Activated CD4-positive, alpha-beta T cell treated with anti-CD3 and anti-CD28 coated beads for 4 hours (primary cell): ENCODE results near the gene SPR.
"Not testable (repeated sequence)": the region's sequence is repeated elsewhere in the genome, so short reads cannot be mapped to it uniquely, and the experiment has no call there.

Experiments
- DNase-seq, 2 donors: peaks; one replicate each; pipeline ENCODE4 v3.0.0-alpha.2; 2020

SPR gene

GRCh38 chr2:72889991-72890390 is 2.8 kb downstream of the SPR start:
- DNase-seq, result no peak

DNA sequence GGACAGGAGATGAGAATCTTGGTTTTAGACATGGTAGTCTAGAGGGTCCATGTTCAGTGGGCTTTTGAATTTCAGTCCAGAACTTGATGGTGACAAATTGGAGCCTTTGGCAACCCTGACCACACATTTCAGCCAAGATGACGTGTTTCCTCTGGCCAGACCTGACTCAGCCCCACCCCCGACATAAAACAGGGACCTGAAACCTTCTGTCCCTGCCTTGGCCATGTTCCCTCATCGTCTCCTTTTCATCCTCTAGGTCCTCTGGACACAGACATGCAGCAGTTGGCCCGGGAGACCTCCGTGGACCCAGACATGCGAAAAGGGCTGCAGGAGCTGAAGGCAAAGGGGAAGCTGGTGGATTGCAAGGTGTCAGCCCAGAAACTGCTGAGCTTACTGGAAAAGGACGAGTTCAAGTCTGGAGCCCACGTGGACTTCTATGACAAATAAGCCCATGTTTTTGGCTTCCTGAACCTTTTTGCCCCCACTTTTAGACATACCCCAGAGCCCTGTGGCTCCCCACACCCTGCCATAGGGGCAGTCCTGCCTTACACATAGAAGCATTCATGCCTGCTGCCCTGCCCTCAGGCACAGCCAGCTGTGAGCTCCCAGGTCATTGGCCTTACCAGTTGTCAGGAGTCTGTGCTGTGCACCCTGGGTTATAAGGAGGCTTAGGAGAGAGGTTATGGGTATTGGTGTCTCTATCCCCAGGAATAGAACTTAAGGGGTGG is 4.0 kb downstream of the SPR start:
- DNase-seq, result no peak

- DNase-seq, result peak; percentile 41 to 42
These were observed 5.4 kb downstream of the SPR start for GRCh38 chr2:72892506-72893173.

- DNase-seq, result no peak
These were observed 6.5 kb downstream of the SPR start for GRCh38 chr2:72893594-72894319.

- DNase-seq, result no peak
These were observed 7.3 kb downstream of the SPR start for GRCh38 chr2:72894514-72894913.

DNA sequence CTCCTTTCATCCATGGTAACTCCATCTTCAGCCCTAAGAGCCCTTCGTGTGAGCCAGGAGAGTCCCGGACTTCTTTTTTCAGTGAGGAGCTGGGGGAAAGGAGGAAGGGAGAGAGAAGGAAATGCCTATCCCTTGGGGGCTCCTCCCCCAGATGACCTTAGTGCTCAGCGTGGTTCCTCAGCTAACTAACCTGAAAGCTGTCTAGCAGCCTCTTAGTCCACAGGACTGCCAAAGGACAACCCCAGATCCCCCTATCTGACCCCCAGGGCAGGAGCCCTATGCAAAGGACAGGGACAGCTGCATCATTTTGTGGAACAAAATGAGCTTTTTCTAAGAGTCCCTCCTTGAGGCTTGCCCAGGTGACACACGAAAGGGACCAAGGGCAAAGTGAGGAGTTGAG is 7.9 kb downstream of the SPR start:
- DNase-seq, result no peak

DNA sequence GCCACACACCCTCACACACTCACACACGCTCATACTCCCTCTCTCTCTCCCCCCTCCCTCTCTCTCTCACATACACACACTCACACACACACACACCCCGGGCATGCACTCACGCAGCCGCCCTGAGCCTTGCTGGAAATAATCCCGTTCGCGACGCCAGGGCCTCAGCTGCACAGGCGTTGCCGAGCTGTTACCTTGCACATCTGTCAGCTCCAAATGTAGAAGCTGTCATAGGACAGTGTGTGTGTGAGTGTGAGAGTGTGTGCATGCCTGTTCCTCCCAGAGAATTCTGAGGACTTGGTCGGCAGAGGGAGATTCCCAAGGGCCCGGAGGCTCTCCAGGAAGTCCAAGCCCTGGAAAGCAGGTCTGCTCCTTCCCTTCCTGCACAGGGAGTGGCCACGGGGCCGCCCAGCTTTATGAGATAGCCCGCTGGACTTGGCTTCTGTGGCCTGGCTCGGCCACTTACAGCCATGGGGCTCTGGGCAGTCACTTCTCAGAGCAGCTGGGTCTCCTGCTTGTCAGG is 8.6 kb downstream of the SPR start:
- DNase-seq, result no peak

DNA sequence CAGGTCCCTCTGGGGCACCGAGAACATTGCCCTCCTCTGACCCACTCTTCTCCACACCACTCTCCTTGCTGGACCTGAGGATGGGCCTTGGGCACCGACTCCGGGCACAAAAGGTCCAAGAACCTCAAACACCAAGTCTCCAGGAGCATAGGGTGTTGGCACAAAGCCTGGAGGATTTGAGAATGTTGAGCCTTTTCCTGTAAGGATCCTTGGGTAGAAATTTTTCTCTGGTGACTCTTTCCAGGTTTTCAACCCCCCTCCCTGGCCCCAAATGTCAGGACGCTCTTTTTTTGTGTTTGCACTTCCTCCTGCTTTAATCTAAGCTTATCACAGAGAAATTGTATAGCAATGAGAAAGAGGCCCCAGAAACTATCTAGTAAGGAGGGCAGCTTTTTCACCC is 9.2 kb downstream of the SPR start:
- DNase-seq, result no peak

GRCh38 chr2:72897785-72898584 is 10.8 kb downstream of the SPR start:
- no peak for DNase-seq

DNA sequence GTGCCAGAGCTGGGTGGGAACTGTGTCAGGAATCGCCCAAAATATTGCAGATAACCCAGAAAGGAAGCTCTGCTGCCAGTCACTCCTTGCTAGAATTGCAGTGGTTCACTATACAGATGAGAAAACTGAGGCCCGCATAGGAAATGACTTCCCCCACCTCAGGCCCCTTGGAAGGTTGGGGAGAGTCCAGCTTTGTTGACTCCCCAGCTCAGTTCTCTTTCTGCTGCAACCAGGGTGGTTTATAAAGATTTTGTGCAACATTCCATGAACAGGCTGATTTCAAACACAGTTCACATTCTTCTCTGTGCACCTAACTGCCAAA is 11.3 kb downstream of the SPR start:
- DNase-seq, result no peak

DNA sequence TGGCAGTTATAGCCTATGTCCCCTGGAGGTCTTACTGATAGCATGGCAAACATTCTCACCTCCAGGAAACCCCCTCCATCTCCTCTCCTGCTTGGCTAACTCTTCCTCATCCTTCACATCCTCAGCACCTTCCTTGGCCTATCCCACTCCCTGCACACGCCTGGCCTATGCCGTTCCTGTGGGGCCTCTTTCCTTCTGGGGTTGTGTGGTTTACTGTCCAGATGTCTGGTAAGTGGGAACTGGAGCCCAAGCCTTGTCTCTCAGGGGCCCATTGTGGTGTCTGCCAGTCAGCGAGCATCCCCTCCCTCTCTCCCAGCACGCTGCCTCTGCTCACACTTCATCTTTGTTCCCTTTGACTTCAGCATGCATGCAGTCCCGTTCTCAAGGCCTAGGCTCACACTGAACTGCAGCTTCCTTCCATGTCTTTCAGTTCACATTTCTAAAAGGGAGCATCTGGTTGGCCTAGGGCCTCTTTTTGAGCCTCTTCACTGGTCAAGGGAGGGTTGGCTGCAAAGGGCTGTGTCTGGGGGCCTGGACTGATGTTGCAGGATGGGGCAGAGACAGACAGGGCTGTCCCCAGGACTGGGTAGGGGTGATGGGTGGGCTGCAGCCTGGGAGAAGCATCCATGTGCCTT is 13.1 kb downstream of the SPR start:
- no peak for DNase-seq

DNA sequence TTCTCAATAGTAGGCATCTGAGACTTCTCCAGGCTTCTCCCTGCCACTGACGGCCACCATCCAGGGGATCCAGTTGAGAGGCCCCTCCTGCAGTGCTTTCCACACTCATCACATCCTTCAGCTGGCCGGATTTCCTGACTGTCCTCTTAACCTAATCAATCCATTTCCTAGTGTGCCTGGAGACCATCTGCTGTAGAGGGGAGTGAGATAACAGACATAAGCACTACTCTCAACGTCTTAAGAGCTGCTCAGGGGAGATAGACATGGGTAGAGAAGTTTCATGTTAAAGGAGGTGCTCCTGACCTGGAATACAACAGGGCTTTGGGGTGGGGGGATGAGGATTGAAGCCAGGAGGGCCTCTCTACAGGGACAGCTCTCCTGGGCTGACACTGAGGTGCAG is 14.2 kb downstream of the SPR start:
- DNase-seq, result no peak

- DNase-seq, result not testable (repeated sequence)
These were observed 20.2 kb downstream of the SPR start for GRCh38 chr2:72907369-72907768.

- no peak for DNase-seq
These were observed 21.5 kb downstream of the SPR start for GRCh38 chr2:72908741-72909140.

- DNase-seq, result no peak
These were observed 24.0 kb downstream of the SPR start for GRCh38 chr2:72911256-72911655.

- DNase-seq, result no peak
These were observed 26.4 kb downstream of the SPR start for GRCh38 chr2:72913486-72914205.

- no peak for DNase-seq
These were observed 27.0 kb downstream of the SPR start for GRCh38 chr2:72914206-72914559.

GRCh38 chr2:72914589-72915319 is 27.5 kb downstream of the SPR start:
- no peak for DNase-seq

DNA sequence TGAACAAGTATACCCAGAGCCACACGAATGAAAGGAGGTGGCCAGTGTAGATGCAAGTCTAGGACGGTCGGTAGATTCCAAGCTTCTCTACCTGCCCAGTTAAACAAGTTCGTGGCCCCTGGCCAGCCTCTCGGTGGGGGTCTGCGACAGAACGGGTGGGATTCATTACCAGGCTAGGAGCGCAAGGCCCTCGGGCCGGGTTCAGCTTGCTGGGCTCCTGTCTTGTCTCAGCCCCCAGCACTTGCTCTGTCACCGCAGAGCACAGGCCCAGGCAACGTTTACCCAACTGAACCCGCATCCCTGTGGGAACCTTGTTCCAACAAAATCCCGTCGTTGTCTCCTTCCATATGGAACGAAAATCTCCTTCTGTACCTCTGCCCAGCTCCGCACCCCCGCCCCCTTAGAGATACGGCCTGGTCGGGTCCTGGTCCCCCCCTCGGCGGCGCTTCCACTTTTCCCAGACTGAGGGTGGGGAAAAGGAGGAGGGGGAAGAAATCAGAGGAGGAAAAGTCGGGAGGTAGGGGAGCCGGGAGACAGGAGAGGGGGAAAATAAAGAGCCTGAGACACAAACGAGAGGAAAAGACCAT is 28.2 kb downstream of the SPR start:
- DNase-seq, result no peak

- no peak for DNase-seq
These were observed 28.9 kb downstream of the SPR start for GRCh38 chr2:72915907-72916742.
